GM12878 (cell line): ENCODE data around the gene TMEM167A. TPM values are rescaled to one million over a fixed set of nuclear protein-coding genes. Genes with fewer than 3 reads are reported as not detected.

ENCODE experiments used
- ATAC-seq: fragments of 200-7000 bp; cut with Tn5 transposase; 3 replicates; pipeline ENCODE4 v1.9.1; 2020; ENCODE audit warnings: mild to moderate bottlenecking, moderate library complexity
- BruUV-seq: library from RNA; stranded (reverse); fragments of 400-500 nt; replicated peaks from 2 replicates; lab custom pipeline; 2021; lab: Mats Ljungman, UMichigan
- CTCF ChIA-PET: fragments of 300-600 bp; sonication (Branson Sonifier 250); formaldehyde crosslinking; extraction: SDS; loops from one replicate; lab custom pipeline; 2021; ENCODE audit warnings: inconsistent platforms; lab: Yijun Ruan, JAX
- POLR2A ChIA-PET: fragments of 350-600 bp; formaldehyde crosslinking; extraction: SDS; loops from one replicate; lab custom pipeline; 2021; ENCODE audit warnings: inconsistent platforms; lab: Charles Lee
- RAD21 ChIA-PET: fragments of 300-600 bp; sonication (Branson Sonifier 250); formaldehyde crosslinking; loops from one replicate; lab custom pipeline; 2023; ENCODE audit warnings: antibody characterized with exemption; ENCODE audit not compliant: unreplicated experiment; lab: Charles Lee
- SMC1A ChIA-PET: fragments of 300-600 bp; sonication (Branson Sonifier 250); formaldehyde crosslinking; loops from one replicate; lab custom pipeline; 2023; ENCODE audit not compliant: unreplicated experiment, uncharacterized antibody; lab: Charles Lee
- DNase-seq: peaks from one replicate; pipeline ENCODE4 v3.0.0-alpha.2; 2011; ENCODE audit warnings: low read depth, low spot score
- FAIRE-seq: peaks from 3 replicates; lab custom pipeline; 2011; peaks lifted over from hg19 to GRCh38; lab: Jason Lieb, UNC
- H2AFZ ChIP-seq: 2 replicates; pipeline ENCODE4 v1.6.0; 2011; ENCODE audit warnings: low read depth, low read length, control low read depth; ENCODE audit not compliant: control insufficient read depth
- H3K27ac ChIP-seq: 2 replicates; pipeline ENCODE4 v1.5.1; 2011; ENCODE audit warnings: control low read depth; ENCODE audit not compliant: control insufficient read depth, insufficient read depth
- H3K27me3 ChIP-seq, 2 experiments: replicated peaks in 1 of 2; 2 replicates each; pipeline versions ENCODE4 v1.6.0 to v1.6.1; 2011; ENCODE audit warnings: low read length in 1 of 2; ENCODE audit not compliant: control insufficient read depth in 2 of 2, insufficient read depth in 2 of 2
- H3K36me3 ChIP-seq, 2 experiments: 2 replicates each; pipeline ENCODE4 v1.5.1; 2011; ENCODE audit warnings: low read length in 1 of 2; ENCODE audit not compliant: control insufficient read depth in 2 of 2, insufficient read depth in 2 of 2
- H3K4me1 ChIP-seq: 2 replicates; pipeline ENCODE4 v1.6.1; 2011; ENCODE audit warnings: mild to moderate bottlenecking, low read length, moderate library complexity, mixed read lengths; ENCODE audit not compliant: control insufficient read depth, insufficient read depth
- H3K4me2 ChIP-seq: 2 replicates; pipeline ENCODE4 v1.6.0; 2011; ENCODE audit warnings: control low read depth; ENCODE audit not compliant: control insufficient read depth, insufficient read depth
- H3K4me3 ChIP-seq: fragments of 200-600 bp; sonication (generic); 2 replicates; pipeline ENCODE4 v1.5.1; 2016
- H3K79me2 ChIP-seq: 2 replicates; pipeline ENCODE4 v1.6.0; 2011; ENCODE audit warnings: low read length; ENCODE audit not compliant: control insufficient read depth, insufficient read depth
- H3K9ac ChIP-seq: 2 replicates; pipeline ENCODE4 v1.8.0; 2011; ENCODE audit warnings: low read length, control low read depth, mixed read lengths; ENCODE audit not compliant: control insufficient read depth, insufficient read depth
- H3K9me3 ChIP-seq: replicated peaks from 3 replicates; pipeline ENCODE4 v1.5.1; 2011; ENCODE audit warnings: mild to moderate bottlenecking, low read length; ENCODE audit not compliant: control insufficient read depth, insufficient read depth
- H4K20me1 ChIP-seq: 2 replicates; pipeline ENCODE4 v1.6.0; 2011; ENCODE audit not compliant: control insufficient read depth, insufficient read depth
- BACH1 ChIP-seq: fragments of 450-650 bp; IDR thresholded peaks from 2 replicates; pipeline ENCODE4 v1.6.1; 2017; ENCODE audit warnings: mild to moderate bottlenecking, borderline replicate concordance
- CBX3 ChIP-seq: fragments of 200-600 bp; sonication (generic); IDR thresholded peaks from 2 replicates; pipeline ENCODE4 v1.6.1; 2016; ENCODE audit warnings: low read depth, borderline replicate concordance
- RAD21 ChIP-seq: IDR thresholded peaks from 2 replicates; pipeline ENCODE4 v1.6.1; 2011; ENCODE audit warnings: mild to moderate bottlenecking, low read depth, low read length, moderate library complexity; ENCODE audit not compliant: insufficient read depth
- SMARCA5 ChIP-seq: fragments of 450-650 bp; IDR thresholded peaks from 2 replicates; pipeline ENCODE4 v1.6.1; 2017; ENCODE audit warnings: mild to moderate bottlenecking
- SREBF1 ChIP-seq: IDR thresholded peaks from 2 replicates; pipeline ENCODE4 v1.6.1; 2012; ENCODE audit warnings: mild to moderate bottlenecking, low read length
- TARDBP ChIP-seq: IDR thresholded peaks from 2 replicates; pipeline ENCODE4 v1.6.1; 2016; ENCODE audit warnings: borderline replicate concordance
- ZNF207 ChIP-seq: fragments of 450-650 bp; IDR thresholded peaks from 2 replicates; pipeline ENCODE4 v1.6.1; 2014; ENCODE audit warnings: antibody characterized with exemption, mild to moderate bottlenecking, borderline replicate concordance
- ZNF217 ChIP-seq: fragments of 450-650 bp; IDR thresholded peaks from 2 replicates; pipeline ENCODE4 v1.6.1; 2017; ENCODE audit warnings: antibody characterized with exemption, mild to moderate bottlenecking
- ZNF274 ChIP-seq: IDR thresholded peaks from one replicate; pipeline ENCODE4 v1.8.0; 2011; ENCODE audit not compliant: insufficient read length, insufficient read depth
- WGBS: methylation state at CpG from one replicate; pipeline ENCODE4 v1.1.6; 2016; ENCODE audit warnings: low lambda C conversion rate; ENCODE audit not compliant: insufficient replicate concordance, insufficient coverage; ENCODE audit errors: missing lambda C conversion rate; 5-methylcytosine and 5-hydroxymethylcytosine counted together
- in situ Hi-C: fragments of 300-500 bp; cut with MboI; formaldehyde crosslinking; loops from 9 replicates; pipeline ENCODE4 v1.14.3; 2018; ENCODE audit warnings: mixed read lengths
- intact Hi-C: fragments of 100-400 bp; cut with micrococcal nuclease; formaldehyde crosslinking; loops from one replicate; pipeline ENCODE4 v1.14.2; 2022; ENCODE audit not compliant: unreplicated experiment
- polyA plus RNA-seq, 11 experiments: library from polyadenylated mRNA; depleted of rRNA in 4 of 11; unstranded in 6 of 11; stranded (reverse) in 5 of 11; fragments of >200 nt; fragmentation: Nextera tagmentation in 4 of 11; fragmentation: Illumina TruSeq in 1 of 11; extraction: Ambion mirVana in 4 of 11; extraction: Trizol in 1 of 11; gene quantifications; 1 replicate in 1 of 11; 2 replicates in 10 of 11; pipeline versions ENCODE4 v1.2.1 to v1.2.3, GENCODE V29; 2011 to 2016; ENCODE audit warnings: inconsistent platforms in 2 of 11, missing spikeins in 2 of 11, low read depth in 1 of 11
- total RNA-seq, 4 experiments: library from RNA; depleted of rRNA in 3 of 4; stranded (reverse); fragments of >200 nt in 3 of 4; fragmentation: Illumina TruSeq in 1 of 4; extraction: Trizol in 1 of 4; gene quantifications; 2 replicates each; pipeline versions ENCODE4 v1.2.1 to v1.2.3, GENCODE V29; 2013 to 2021
- TF ChIP-seq, protein P1 (sequence below): IDR thresholded peaks from 2 replicates; pipeline ENCODE4 v1.6.1; 2012; ENCODE audit warnings: low read depth, low read length, improper control_type of control experiment
- TF ChIP-seq, protein P2 (sequence below): fragments of 450-650 bp; formaldehyde crosslinking; IDR thresholded peaks from 2 replicates; pipeline ENCODE4 v1.4.0; 2022; ENCODE audit warnings: mild to moderate bottlenecking, moderate library complexity
- TF ChIP-seq, protein P3 (sequence below): IDR thresholded peaks from 2 replicates; pipeline ENCODE4 v1.6.1; 2011; ENCODE audit warnings: low read depth, mild to moderate bottlenecking, low read length, moderate library complexity, borderline replicate concordance; ENCODE audit errors: extremely low read depth

Gene TMEM167A
- total and polyA plus RNA-seq, 10 of the 15 experiments (the other 5 are each of a cell fraction or from before 2014, with no cell fraction given) = 29.5 to 363 (median 85.6) TPM

DNA sequence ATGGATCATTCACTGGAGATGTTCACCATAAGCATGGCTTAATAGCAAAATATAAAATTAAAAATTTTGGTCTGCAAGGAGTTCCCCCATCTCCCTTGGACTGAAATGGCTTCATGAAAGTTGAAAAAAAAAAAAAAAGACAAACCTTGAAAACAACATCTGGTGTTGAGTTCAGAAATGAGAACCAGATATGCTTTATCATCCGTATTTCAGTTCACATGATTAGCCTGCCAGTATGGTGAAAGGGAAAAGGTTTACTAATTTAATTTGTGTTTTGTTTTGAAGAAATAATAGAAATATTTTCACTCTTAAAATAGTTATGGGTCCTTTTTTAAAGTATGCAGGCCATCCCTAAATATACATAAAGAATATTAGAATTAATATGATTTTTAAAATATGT is 67.8 kb downstream of the TMEM167A start:
- intact Hi-C loops (no loop called here), in situ Hi-C loops (no loop called here)
- H3K4me1 ChIP-seq = peaks cover 5% of the 10 kb centered on the region; the same call in 1 of the 2 replicates
- no peak overlapping the region for H3K4me3 ChIP-seq
- no peak overlapping the region for H2AFZ ChIP-seq
- POLR2A ChIA-PET = no interaction called here
- no peaks in the 10 kb centered on the region for H3K79me2 ChIP-seq
- H3K4me2 ChIP-seq = no peak overlapping the region
- TF ChIP-seq ZNF207 = no peak
- TF ChIP-seq CBX3 = no peak
- TF ChIP-seq ZNF274 = no peak
- TF ChIP-seq SMARCA5 = no peak
- TF ChIP-seq BACH1 = no peak
- H3K27me3 ChIP-seq = no peaks in the 10 kb centered on the region
- FAIRE-seq (no peak), ATAC-seq (no peak), DNase-seq (no peak)
- no peak overlapping the region for H3K27ac ChIP-seq
- 25% methylated on average over 1 of the region's 1 CpG for WGBS
- RAD21 ChIA-PET = no interaction called here
- CTCF ChIA-PET = no interaction called here
- H3K9me3 ChIP-seq = peaks cover 6% of the 10 kb centered on the region; the same call in 2 of the 3 replicates
- SMC1A ChIA-PET = interaction anchor here (1.2 kb wide), 1 partner anchor 18 kb away, joined by 3 read pairs; no protein-coding TSS in a partner anchor
- H3K36me3 ChIP-seq = no peaks in the 10 kb centered on the region
- H3K9ac ChIP-seq = no peak overlapping the region
- no peaks in the 10 kb centered on the region for H4K20me1 ChIP-seq
- no TSS peak for BruUV-seq

DNA sequence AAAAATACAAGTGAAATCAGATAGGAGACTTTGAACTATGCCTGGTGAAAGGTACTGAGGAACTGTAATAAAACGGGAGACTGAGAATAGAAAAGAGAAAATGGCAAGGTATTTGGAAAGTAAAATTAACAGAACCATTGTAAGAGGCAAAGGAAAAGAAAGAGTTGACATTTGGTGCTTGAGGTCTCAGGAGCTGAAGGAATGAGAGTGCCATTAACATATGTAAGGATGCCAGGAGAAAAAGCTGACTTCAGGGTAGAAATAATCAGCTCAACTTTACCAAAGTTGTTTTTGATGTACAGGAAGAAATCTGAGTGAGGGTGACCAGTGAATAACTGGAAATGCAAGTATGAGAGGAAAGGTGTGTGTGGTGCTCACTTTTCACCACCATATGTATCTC is 69.4 kb downstream of the TMEM167A start:
- WGBS = 80% methylated on average over 1 of the region's 1 CpG
- TF ChIP-seq, protein P1, sequence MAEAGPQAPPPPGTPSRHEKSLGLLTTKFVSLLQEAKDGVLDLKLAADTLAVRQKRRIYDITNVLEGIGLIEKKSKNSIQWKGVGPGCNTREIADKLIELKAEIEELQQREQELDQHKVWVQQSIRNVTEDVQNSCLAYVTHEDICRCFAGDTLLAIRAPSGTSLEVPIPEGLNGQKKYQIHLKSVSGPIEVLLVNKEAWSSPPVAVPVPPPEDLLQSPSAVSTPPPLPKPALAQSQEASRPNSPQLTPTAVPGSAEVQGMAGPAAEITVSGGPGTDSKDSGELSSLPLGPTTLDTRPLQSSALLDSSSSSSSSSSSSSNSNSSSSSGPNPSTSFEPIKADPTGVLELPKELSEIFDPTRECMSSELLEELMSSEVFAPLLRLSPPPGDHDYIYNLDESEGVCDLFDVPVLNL = no peak
- TF ChIP-seq CBX3 = no peak
- TF ChIP-seq ZNF274 = no peak
- no peak for TF ChIP-seq SREBF1
- TF ChIP-seq, protein P2, sequence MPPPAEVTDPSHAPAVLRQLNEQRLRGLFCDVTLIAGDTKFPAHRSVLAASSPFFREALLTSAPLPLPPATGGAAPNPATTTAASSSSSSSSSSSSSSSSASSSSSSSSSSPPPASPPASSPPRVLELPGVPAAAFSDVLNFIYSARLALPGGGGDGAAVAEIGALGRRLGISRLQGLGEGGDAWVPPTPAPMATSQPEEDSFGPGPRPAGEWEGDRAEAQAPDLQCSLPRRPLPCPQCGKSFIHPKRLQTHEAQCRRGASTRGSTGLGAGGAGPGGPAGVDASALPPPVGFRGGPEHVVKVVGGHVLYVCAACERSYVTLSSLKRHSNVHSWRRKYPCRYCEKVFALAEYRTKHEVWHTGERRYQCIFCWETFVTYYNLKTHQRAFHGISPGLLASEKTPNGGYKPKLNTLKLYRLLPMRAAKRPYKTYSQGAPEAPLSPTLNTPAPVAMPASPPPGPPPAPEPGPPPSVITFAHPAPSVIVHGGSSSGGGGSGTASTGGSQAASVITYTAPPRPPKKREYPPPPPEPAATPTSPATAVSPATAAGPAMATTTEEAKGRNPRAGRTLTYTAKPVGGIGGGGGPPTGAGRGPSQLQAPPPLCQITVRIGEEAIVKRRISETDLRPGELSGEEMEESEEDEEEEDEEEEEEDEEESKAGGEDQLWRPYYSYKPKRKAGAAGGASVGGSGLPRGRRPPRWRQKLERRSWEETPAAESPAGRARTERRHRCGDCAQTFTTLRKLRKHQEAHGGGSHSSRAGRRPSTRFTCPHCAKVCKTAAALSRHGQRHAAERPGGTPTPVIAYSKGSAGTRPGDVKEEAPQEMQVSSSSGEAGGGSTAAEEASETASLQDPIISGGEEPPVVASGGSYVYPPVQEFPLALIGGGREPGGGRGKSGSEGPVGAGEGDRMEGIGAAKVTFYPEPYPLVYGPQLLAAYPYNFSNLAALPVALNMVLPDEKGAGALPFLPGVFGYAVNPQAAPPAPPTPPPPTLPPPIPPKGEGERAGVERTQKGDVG (CRISPR knock-in tag) = no peak
- no peak for TF ChIP-seq ZNF217
- TF ChIP-seq SMARCA5 = no peak
- no peak for TF ChIP-seq TARDBP
- TF ChIP-seq RAD21 = no peak
- TF ChIP-seq, protein P3, sequence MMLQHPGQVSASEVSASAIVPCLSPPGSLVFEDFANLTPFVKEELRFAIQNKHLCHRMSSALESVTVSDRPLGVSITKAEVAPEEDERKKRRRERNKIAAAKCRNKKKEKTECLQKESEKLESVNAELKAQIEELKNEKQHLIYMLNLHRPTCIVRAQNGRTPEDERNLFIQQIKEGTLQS = no peak

More for the DNA sequence above, 69.4 kb downstream of the TMEM167A start:
- DNase-seq (no peak), FAIRE-seq (no peak), ATAC-seq (no peak)
- ChIA-PET CTCF (interaction anchor here (1.1 kb wide), 1 partner anchor 68 kb away, joined by 3 read pairs; no protein-coding TSS in a partner anchor), SMC1A (interaction anchor here (0.7 kb wide), 1 partner anchor 41 kb away, joined by 4 read pairs; no protein-coding TSS in a partner anchor), POLR2A (no interaction called here), RAD21 (no interaction called here)
- peaks cover 6% of the 10 kb centered on the region; the same call in 2 of the 3 replicates for H3K9me3 ChIP-seq
- H4K20me1 ChIP-seq = no peaks in the 10 kb centered on the region
- no peaks in the 10 kb centered on the region for H3K36me3 ChIP-seq
- BruUV-seq = no TSS peak
- H3K4me1 ChIP-seq = peaks cover 5% of the 10 kb centered on the region; the same call in 1 of the 2 replicates
- no peak overlapping the region for H3K4me2 ChIP-seq
- intact Hi-C loops (no loop called here), in situ Hi-C loops (no loop called here)
- H3K9ac ChIP-seq = no peak overlapping the region
- H2AFZ ChIP-seq = no peak overlapping the region
- H3K79me2 ChIP-seq = no peaks in the 10 kb centered on the region
- H3K27ac ChIP-seq = no peak overlapping the region
- H3K4me3 ChIP-seq = no peak overlapping the region
- H3K27me3 ChIP-seq = no peaks in the 10 kb centered on the region
